ENCODE measurements around the gene MPND. TPM values are rescaled to one million over a fixed set of nuclear protein-coding genes. Genes with fewer than 3 reads are reported as not detected.

MPND gene
- total RNA-seq, 2 donors from 2014 or later: 5.8 to 10.8 TPM

- H3K27me3 ChIP-seq (replicated peaks; ENCODE audit: insufficient read depth): no peaks in the 10 kb centered on the region
- ATAC-seq (ENCODE audit: insufficient number of reproducible peaks, low FRiP score, low read depth): no peak
- no peak for TF ChIP-seq CTCF (IDR thresholded peaks at IDR 0.05)
- peak overlapping the region; percentile 56 for H3K4me3 ChIP-seq
- H3K27ac ChIP-seq: peak overlapping the region; percentile 9 to 56
- H3K9me3 ChIP-seq: no peaks in the 10 kb centered on the region
- peaks cover 53 to 70% of the 10 kb centered on the region in 2 donors for H3K4me1 ChIP-seq (ENCODE audit: control insufficient read depth in 1 of 2, low read depth in 2 of 2)
- no peak for DNase-seq (ENCODE audit: low spot score)
- no peaks in the 10 kb centered on the region for H3K36me3 ChIP-seq
Observed at GRCh38 chr19:4391306-4391693, 47.9 kb downstream of the MPND start.

DNA sequence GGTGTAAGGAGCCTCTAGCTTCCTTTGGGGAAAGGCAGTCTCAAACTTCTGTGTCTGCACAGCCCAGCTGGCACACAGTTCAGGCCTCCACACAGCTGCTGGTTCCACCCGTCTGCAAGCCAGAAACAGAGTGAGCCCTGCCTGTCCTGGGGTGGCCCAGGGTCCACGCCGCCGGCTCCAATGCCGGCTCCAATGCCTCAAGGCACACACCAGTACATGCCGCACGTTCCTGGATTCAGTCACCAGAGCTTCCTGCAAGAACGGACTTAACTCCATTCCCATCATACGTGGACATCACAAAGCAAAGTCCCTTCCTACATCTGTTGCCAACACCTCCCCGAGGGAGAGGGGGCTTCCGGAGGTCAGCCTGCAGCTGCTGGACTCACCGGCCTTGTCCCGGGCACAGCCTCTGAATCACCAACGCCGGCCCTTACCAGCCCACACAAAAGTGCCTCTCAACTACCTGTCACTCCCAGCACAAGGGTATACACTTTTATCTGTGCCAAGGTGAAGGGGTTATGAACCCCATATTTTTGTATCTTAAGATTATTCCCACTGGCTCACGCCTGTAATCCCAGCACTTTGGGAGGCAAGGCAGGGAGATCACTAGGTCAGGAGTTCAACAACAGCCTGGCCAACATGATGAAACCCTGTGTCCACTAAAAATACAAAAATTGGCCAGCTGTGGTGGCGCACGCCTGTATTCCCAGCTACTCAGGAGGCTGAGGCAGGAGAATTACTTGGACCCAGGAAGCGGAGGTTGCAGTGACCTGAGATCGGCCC is 48.5 kb downstream of the MPND start:
- peaks cover 53 to 74% of the 10 kb centered on the region in 2 donors for H3K4me1 ChIP-seq (ENCODE audit: control insufficient read depth in 1 of 2, low read depth in 2 of 2)
- DNase-seq (ENCODE audit: low spot score): no peak

DNA sequence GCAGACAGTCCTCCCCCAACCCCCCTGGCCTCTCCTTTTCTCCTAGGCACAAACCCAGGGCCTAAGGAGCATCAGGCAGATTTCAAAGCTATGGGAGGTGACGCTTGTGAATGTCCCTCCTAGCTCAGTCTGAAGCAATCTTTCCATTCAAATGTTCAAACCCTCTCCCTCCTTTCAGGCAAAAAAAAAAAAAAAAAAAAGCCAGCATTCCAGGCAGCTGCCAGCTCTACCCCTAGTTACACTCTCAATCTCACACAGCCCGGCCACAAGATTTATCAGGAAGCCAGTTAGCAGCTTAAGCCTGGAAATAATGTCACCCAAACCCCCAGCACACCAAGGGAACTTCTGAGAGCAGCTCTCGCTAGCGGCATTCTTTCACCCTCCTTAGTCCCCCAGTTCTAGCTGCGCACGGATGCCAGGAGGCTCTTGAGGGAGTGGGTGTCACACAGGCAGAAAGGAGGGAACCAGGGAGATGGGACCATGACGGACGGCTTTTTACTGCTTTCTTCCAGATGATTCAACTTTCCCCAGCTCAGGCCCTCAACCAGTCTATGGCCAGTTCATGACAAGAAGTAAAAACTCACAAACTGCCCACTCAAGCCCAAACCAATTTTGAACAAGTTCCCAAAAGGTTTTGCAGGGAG is 50.7 kb downstream of the MPND start:
- no peak for ATAC-seq (ENCODE audit: insufficient number of reproducible peaks, low FRiP score, low read depth)

More for the DNA sequence above, 48.5 kb downstream of the MPND start:
- Histone ChIP-seq H3K27ac (peak overlapping the region in 1 of 2 donors; percentile 56), H3K9me3 (no peaks in the 10 kb centered on the region), H3K36me3 (no peaks in the 10 kb centered on the region), H3K4me3 (peak overlapping the region; percentile 7), H3K27me3 (replicated peaks; ENCODE audit: insufficient read depth) (no peaks in the 10 kb centered on the region)
- ATAC-seq (ENCODE audit: insufficient number of reproducible peaks, low FRiP score, low read depth): no peak
- no peak for TF ChIP-seq CTCF (IDR thresholded peaks at IDR 0.05)

GRCh38 chr19:4396949-4397783 is 53.8 kb downstream of the MPND start:
- no peaks in the 10 kb centered on the region for H3K36me3 ChIP-seq
- no peak overlapping the region for H3K27ac ChIP-seq
- TF ChIP-seq CTCF (IDR thresholded peaks at IDR 0.05): no peak
- peaks cover 41 to 71% of the 10 kb centered on the region in 2 donors for H3K4me1 ChIP-seq (ENCODE audit: control insufficient read depth in 1 of 2, low read depth in 2 of 2)
- H3K27me3 ChIP-seq (replicated peaks; ENCODE audit: insufficient read depth): no peaks in the 10 kb centered on the region
- H3K4me3 ChIP-seq: no peak overlapping the region
- no peaks in the 10 kb centered on the region for H3K9me3 ChIP-seq
- no peak for DNase-seq (ENCODE audit: low spot score)
- ATAC-seq (ENCODE audit: insufficient number of reproducible peaks, low FRiP score, low read depth): no peak

More for the DNA sequence above, 50.7 kb downstream of the MPND start:
- H3K36me3 ChIP-seq: no peaks in the 10 kb centered on the region
- H3K4me3 ChIP-seq: no peak overlapping the region
- peak overlapping the region in 1 of 2 donors; percentile 36 for H3K27ac ChIP-seq
- TF ChIP-seq CTCF (IDR thresholded peaks at IDR 0.05): no peak
- peaks cover 55 to 83% of the 10 kb centered on the region in 2 donors for H3K4me1 ChIP-seq (ENCODE audit: control insufficient read depth in 1 of 2, low read depth in 2 of 2)
- no peaks in the 10 kb centered on the region for H3K27me3 ChIP-seq (replicated peaks; ENCODE audit: insufficient read depth)
- DNase-seq (ENCODE audit: low spot score): no peak
- H3K9me3 ChIP-seq: no peaks in the 10 kb centered on the region

- Histone ChIP-seq H3K27me3 (replicated peaks; ENCODE audit: insufficient read depth) (no peaks in the 10 kb centered on the region), H3K27ac (peak overlapping the region; percentile 84 to 92), H3K4me1 (ENCODE audit: control insufficient read depth in 1 of 2, low read depth in 2 of 2) (peaks cover 36 to 57% of the 10 kb centered on the region in 2 donors), H3K9me3 (no peaks in the 10 kb centered on the region), H3K4me3 (peak overlapping the region; percentile 96), H3K36me3 (no peaks in the 10 kb centered on the region)
- no peak for TF ChIP-seq CTCF (IDR thresholded peaks at IDR 0.05)
- ATAC-seq (ENCODE audit: insufficient number of reproducible peaks, low FRiP score, low read depth): no peak
- DNase-seq (ENCODE audit: low spot score): no peak
Observed at GRCh38 chr19:4399812-4400134, 56.4 kb downstream of the MPND start.

Measured in thoracic aorta (tissue), 2 donors.